GM18909 (cell line): ENCODE measurements around the gene BGLAP.

Experiments
- ATAC-seq: cut with Tn5 transposase; IDR thresholded peaks from one replicate; pipeline ENCODE4 v1.9.1; 2021; ENCODE audit warnings: mild to moderate bottlenecking; ENCODE audit not compliant: unreplicated experiment, poor library complexity

The BGLAP gene

GRCh38 chr1:156226116-156226538 is 15.9 kb upstream of the BGLAP start:
- peak; percentile 61 for ATAC-seq

GRCh38 chr1:156226782-156227181 is 15.2 kb upstream of the BGLAP start:
- ATAC-seq = no peak

- no peak for ATAC-seq
These were observed 13.5 kb upstream of the BGLAP start for GRCh38 chr1:156228501-156228900.

- ATAC-seq = no peak
These were observed 12.0 kb upstream of the BGLAP start for GRCh38 chr1:156229809-156230472.

- no peak for ATAC-seq
These were observed 11.5 kb upstream of the BGLAP start for GRCh38 chr1:156230473-156230837.

- ATAC-seq = no peak
These were observed 9.6 kb upstream of the BGLAP start for GRCh38 chr1:156232201-156232894.

- ATAC-seq = no peak
These were observed 8.4 kb upstream of the BGLAP start for GRCh38 chr1:156233426-156234127.

- no peak for ATAC-seq
These were observed 5.8 kb upstream of the BGLAP start for GRCh38 chr1:156236164-156236563.

GRCh38 chr1:156238248-156238647 is 3.7 kb upstream of the BGLAP start:
- ATAC-seq = no peak

- no peak for ATAC-seq
These were observed 623 bp upstream of the BGLAP start for GRCh38 chr1:156241311-156241811.

- ATAC-seq = no peak
These were observed 754 bp downstream of the BGLAP start for GRCh38 chr1:156242738-156243137.

GRCh38 chr1:156244126-156244525 is 2.1 kb downstream of the BGLAP start:
- ATAC-seq = no peak

- ATAC-seq = no peak
These were observed 2.7 kb downstream of the BGLAP start for GRCh38 chr1:156244712-156245111.

- ATAC-seq = no peak
These were observed 3.7 kb downstream of the BGLAP start for GRCh38 chr1:156245451-156246232.

- no peak for ATAC-seq
These were observed 4.3 kb downstream of the BGLAP start for GRCh38 chr1:156246241-156246780.

- ATAC-seq = no peak
These were observed 4.9 kb downstream of the BGLAP start for GRCh38 chr1:156246781-156247459.

GRCh38 chr1:156247460-156248322 is 5.7 kb downstream of the BGLAP start, which contains the start of gene PAQR6:
TSS of gene PAQR6 (minus strand) at chr1:156248056. CDS start at chr1:156246731, 1,325 bp downstream.
- ATAC-seq = no peak

- ATAC-seq = no peak
These were observed 6.3 kb downstream of the BGLAP start for GRCh38 chr1:156248323-156248683.

GRCh38 chr1:156249593-156249992 is 7.6 kb downstream of the BGLAP start:
- ATAC-seq = no peak
